Spleen (tissue), 7 donors: ENCODE results near the gene THOC2.

ENCODE experiments used
- POLR2AphosphoS5 ChIP-seq, 3 donors: sonication (generic); formaldehyde crosslinking; IDR thresholded peaks; one replicate each; pipeline ENCODE4 v1.5.1; 2017; ENCODE audit warnings: antibody characterized with exemption in 3 of 3
- TF ChIP-seq, protein P1 (sequence below), 11 experiments: fragments of 200-600 bp in 7 of 11; fragments of 450-650 bp in 4 of 11; sonication (generic) in 4 of 11; IDR thresholded peaks in 8 of 11; conservative IDR thresholded peaks in 3 of 11; 1 replicate in 7 of 11; 2 replicates in 4 of 11; pipeline versions ENCODE4 v1.4.0 to v1.8.0; 2016 to 2021; ENCODE audit warnings: antibody characterized with exemption in 11 of 11, inconsistent platforms in 4 of 11, mild to moderate bottlenecking in 1 of 11
- donor health status: DM: no; HTN: no; CAD: no; lungs with moderate emphysema.
- donor health status: DM: no; HTN: no; CAD: no.
- donor health status: DM: no; HTN: no; CAD: no.

DNA sequence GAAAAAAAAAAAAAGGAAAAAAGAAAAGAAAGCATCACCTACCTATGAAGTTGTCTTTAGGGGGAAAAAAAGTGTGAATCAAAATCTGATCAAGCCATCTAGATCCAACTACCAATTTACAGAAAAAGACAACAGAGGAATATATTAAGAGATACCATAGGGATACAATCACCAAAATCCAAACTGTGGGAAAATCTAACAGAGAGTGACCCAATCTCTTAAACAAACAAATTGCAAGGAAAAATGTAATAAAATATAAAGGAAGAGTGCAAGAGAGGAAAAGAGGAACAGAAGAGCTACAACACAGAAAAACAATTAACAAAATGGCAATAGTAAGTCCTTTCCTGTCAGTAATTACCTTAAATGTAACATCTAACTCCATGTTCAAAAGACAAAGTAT lies 19.0 kb downstream of the THOC2 start:
- TF ChIP-seq, protein P1, sequence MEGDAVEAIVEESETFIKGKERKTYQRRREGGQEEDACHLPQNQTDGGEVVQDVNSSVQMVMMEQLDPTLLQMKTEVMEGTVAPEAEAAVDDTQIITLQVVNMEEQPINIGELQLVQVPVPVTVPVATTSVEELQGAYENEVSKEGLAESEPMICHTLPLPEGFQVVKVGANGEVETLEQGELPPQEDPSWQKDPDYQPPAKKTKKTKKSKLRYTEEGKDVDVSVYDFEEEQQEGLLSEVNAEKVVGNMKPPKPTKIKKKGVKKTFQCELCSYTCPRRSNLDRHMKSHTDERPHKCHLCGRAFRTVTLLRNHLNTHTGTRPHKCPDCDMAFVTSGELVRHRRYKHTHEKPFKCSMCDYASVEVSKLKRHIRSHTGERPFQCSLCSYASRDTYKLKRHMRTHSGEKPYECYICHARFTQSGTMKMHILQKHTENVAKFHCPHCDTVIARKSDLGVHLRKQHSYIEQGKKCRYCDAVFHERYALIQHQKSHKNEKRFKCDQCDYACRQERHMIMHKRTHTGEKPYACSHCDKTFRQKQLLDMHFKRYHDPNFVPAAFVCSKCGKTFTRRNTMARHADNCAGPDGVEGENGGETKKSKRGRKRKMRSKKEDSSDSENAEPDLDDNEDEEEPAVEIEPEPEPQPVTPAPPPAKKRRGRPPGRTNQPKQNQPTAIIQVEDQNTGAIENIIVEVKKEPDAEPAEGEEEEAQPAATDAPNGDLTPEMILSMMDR (IDR thresholded peaks at IDR 0.05 in 8 of 11, conservative IDR thresholded peaks at IDR 0.05 in 3 of 11): no peak
- TF ChIP-seq POLR2AphosphoS5 (IDR thresholded peaks at IDR 0.05): no peak
